Left ventricle myocardium superior (tissue), 1 donor: ENCODE results near the gene KATNBL1. TPM values are rescaled to one million over a fixed set of nuclear protein-coding genes. Genes with fewer than 3 reads are reported as not detected.

Experiments used
- ATAC-seq: fragments of 200-7000 bp; cut with Tn5 transposase; one replicate; pipeline ENCODE4 v1.9.1; 2020; ENCODE audit warnings: mild to moderate bottlenecking, moderate library complexity
- DNase-seq: peaks from one replicate; pipeline ENCODE4 v3.0.0-alpha.2; 2020
- intact Hi-C: fragments of 100-400 bp; cut with micrococcal nuclease; formaldehyde crosslinking; loops from one replicate; pipeline ENCODE4 v1.11.0; 2022
- long read RNA-seq: library from polyadenylated mRNA; unstranded; transcript quantifications from one replicate; pipeline ENCODE4 v2.0.0, GENCODE V29; 2021
- total RNA-seq: library from RNA; stranded (reverse); fragmentation: NEBNext Ultra II Directional; extraction: Animal tissue kit (Norgen Biotek cat#: 25700); gene quantifications from one replicate; pipeline ENCODE4 v1.2.1, GENCODE V29; 2021
- donor health status: DM: no; HTN: yes; CAD: no; lungs with severe emphysema.

The KATNBL1 gene, protein sequence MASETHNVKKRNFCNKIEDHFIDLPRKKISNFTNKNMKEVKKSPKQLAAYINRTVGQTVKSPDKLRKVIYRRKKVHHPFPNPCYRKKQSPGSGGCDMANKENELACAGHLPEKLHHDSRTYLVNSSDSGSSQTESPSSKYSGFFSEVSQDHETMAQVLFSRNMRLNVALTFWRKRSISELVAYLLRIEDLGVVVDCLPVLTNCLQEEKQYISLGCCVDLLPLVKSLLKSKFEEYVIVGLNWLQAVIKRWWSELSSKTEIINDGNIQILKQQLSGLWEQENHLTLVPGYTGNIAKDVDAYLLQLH
- 15.3 TPM for total RNA-seq
- long read RNA-seq, transcript KATNBL1-201 (10 exons, 2,723 nt) = major isoform, 18 of 30 reads
- long read RNA-seq, partial matches to known transcripts = 1 of 30 reads
- long read RNA-seq, other reads (novel, unspliced or antisense) = 10 of 30 reads

DNA sequence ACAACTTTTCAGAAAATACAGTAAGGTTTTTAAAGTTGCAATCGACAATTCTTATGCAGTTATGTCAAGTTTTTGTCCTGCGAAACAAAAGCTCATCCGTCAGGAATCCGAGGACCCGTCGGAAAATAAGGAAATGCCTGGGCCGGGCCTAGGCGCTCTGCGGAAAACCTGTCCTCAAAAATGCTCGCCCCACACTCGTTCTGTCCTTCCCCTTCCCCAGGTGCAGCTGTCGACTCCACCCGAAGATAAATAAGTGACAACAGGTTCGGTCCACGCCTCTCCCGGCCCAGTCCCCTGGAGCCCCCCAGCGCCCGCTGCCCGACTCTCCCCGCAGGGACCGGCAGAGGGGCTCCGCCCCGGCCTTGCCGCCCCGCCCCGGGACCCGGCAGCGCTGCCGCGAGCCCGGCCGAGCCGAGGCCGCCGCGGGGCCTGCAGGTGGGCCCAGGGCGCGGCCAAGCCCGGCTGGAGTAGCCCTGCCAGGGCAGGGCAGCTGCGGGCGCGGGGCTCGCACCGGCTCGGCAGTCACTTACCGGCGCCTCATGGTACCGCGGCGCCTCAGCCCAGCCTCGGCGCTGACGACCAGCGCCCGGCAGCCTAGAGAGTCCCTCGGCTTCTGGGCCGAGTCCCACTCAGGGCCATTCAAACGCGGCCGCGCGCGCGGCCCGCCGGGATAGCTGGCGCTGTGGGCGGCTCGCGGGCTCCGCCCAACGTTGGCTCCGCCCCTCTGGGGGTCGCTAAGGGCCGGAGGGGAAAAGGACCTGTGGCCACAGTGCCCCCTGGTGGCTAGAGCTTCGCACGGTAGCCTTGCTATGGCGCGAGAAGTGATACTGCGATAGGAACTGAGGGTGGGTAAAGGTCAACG lies at the start of gene KATNBL1:
TSS of gene KATNBL1 (minus strand) at position 676 of the 862 bp plus-strand sequence. CDS start 46,420 bp downstream, outside the sequence.
- peak; percentile 99 for DNase-seq
- intact Hi-C loops = loop anchor here (10.0 kb wide), 1 partner anchor 145 kb away; no protein-coding TSS in a partner anchor
- peak; percentile 100 for ATAC-seq

DNA sequence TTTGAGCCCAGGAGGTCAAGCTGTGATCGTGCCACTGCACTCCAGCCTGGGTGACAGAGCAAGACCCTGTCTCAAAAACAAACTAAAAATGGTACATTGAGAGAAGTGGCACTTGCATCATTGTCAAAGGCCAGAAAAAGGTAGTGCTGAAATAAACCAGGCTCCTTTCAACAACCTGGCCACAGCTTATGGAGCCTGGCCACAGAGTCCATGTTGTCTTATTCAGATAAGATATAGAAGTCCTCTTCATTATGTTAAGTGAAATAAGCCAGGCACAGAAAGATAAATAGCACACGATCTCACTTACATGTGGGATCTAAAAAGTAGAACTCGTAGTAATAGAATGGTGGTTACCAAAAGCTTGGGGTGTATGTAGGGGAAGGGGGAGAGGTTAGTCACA lies 49.7 kb upstream of the KATNBL1 start:
- intact Hi-C loops = no loop called here
- ATAC-seq (peak; percentile 91), DNase-seq (peak; percentile 51)

DNA sequence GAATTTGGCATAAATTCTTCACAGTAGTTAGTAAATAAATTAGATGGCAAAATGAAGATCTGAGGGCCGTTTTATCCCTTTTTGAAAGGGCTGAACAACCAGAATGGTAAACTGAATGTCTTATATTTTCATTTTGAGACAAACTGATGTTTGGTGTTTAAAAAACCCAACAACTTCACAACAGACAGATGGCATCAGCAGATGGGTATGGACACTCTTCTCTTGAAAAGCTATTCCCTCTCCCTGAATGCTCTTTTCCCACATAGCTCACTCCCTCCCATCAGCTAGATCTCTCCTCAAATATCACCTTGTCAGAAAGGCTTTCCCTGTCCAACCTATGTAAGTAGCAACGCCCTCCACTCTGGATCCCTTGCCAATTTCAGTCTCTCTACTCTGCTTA lies 48.3 kb upstream of the KATNBL1 start:
- peak; percentile 2 for ATAC-seq
- intact Hi-C loops = no loop called here
- no peak for DNase-seq

DNA sequence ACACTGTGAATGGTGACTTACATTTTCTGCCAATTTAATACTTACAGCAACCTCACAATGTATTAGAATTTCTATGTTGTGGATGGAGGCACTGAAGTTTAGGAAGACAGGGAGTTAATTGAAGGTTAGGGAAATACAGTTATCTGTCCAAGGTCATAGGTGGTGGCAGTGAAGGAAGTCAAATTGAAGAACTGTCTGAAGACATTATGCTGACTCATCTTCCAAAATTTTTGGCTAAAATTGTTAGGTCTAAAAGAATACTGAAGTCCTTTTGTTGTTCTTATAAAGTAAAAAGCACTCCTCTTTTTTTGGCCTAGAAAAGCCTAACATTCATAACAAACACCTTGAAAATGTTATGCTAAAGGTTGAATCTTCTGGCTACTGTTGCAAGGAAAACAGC lies 42.6 kb upstream of the KATNBL1 start:
- intact Hi-C loops = no loop called here
- ATAC-seq (no peak), DNase-seq (no peak)

DNA sequence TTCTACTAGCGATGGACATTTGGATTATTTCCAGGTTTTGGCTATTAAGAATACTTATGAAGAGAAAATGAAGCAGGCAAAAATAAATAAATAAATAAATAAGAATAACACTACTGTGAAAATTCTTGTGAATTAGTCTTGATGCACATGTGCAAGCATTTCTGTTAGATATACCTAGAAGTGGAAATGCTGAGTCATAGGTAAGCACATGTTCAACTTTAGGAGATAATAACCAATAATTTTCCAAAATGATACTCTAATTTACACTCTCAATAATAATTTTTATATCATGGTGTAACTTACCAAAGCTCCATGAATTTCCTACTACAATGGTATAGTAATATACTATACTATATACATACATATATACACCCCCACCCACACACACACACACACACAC lies 38.3 kb upstream of the KATNBL1 start:
- intact Hi-C loops = loop anchor here (10.0 kb wide), 1 partner anchor 97 kb away; the partner anchor contains the start of genes NOP10 and NUTM1
- DNase-seq (no peak), ATAC-seq (no peak)

DNA sequence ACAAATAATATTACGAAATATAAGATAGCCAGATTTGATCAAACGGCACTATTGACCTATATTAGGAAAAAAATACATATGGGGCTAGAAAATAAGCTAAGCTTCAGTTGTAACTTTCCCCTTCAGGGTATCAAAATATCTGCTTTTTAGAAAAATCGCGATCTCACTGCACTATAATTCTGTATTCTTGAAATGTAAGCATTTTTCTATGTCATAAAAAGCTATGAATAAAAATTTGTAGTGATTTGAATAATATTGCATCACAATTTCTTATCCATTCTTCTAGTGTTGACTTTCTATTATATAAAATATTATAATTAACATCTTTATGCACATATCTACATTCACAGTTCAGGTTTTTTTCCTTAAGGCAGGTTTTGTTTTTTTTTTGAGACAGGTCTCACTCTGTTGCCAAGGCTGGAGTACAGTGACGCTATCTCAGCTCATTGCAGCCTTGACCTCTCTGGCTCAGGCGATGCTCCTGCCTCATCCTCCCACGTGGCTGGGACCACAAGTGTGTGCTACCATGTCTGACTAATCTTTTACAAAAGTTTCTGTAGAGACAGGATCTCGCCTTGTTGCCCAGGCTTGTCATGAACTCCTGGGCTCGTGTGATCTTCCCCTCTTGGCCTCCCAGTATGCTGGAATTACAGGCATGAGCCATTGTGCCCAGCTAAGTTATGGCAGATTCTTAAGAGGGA lies 36.5 kb upstream of the KATNBL1 start:
- no peak for DNase-seq

DNA sequence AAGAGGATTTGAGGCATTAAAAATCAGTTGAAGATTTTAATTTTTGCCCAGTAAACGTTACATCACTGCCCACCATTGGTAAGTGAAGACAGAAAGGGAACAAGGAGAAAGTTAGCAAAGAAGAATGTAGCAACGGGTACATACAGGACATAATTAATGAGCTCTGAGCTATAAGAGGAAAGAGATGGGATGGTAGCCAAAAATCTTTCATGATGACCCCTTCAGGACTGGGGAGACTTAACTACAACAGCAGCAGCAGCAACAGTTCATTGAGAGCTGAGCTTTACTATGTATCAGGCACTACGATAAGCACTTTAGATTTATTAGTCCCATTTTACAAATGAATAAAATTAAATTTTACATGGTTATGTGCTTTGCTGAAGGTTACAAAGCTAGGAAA lies 33.3 kb upstream of the KATNBL1 start:
- intact Hi-C loops = loop anchor here (10.0 kb wide), 1 partner anchor 102 kb away; the partner anchor contains the start of genes NOP10 and NUTM1
- DNase-seq = no peak
- ATAC-seq = no peak

More for the DNA sequence above, 36.5 kb upstream of the KATNBL1 start:
- ATAC-seq = no peak
- intact Hi-C loops = loop anchor here (10.0 kb wide), 1 partner anchor 98 kb away; the partner anchor contains the start of genes NOP10 and NUTM1

DNA sequence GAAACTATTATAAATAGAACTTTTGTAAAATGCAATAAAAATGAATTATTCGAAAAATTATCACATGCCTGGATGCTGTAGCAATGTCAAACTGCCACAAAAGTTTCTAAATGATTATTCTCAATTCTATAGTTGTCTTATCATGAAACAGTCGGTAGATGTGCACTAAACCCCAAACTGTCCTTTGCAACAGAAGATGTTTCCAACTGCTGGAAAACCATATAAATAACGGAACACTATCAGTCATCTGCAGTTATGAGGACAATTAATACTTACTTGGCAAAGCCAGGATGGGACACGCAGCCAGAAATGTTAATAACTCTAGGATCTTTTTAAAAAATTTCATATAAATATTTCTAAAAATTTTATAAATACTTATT lies 32.4 kb upstream of the KATNBL1 start:
- DNase-seq = no peak
- intact Hi-C loops = loop anchor here (10.0 kb wide), 1 partner anchor 102 kb away; the partner anchor contains the start of genes NOP10 and NUTM1
- no peak for ATAC-seq

DNA sequence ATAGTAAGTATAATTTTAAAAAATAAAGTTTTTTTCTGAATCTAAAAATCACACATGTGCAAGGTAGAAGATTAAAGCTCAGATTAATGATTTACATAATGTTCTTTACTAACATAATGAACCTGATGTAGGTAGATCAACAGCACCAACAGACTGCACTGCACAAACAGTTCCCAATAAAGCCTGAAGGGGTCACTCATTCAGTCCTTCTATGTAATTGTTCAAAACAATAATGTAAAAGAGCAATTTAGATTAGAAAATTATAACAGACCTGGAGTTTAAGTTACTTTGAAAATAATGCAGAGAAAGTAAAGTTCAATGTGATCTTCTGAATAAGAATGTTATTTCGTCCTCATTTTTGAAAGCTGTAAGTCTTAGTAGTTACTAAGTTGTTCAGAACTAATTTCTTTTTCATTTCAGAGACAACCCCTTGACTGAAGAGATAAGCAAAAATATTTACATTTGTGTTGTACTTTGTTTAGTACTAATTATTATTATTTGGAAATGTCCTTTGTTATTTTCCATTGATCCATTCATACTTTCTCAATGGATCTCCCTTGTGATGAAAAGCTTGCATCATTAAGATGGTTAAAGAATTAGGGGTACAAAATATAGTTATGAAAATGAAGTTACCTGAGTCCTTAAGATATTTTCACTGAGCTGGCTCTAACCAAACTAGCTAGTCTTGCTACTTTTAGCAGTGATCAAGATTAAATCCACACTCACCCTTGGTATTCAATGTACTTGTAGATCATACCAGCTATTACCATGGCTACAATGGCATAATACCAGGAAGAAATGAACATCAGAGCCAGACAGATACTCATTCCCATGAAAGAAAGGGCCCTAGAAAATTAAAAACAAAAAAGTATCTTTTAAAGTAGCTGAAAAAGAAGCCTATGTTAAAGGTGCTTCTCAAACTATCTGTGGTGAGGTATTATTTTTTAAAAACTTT lies 31.8 kb upstream of the KATNBL1 start:
- intact Hi-C loops = loop anchor here (10.0 kb wide), 1 partner anchor 103 kb away; the partner anchor contains the start of genes NOP10 and NUTM1
- DNase-seq (no peak), ATAC-seq (peak; percentile 52)

DNA sequence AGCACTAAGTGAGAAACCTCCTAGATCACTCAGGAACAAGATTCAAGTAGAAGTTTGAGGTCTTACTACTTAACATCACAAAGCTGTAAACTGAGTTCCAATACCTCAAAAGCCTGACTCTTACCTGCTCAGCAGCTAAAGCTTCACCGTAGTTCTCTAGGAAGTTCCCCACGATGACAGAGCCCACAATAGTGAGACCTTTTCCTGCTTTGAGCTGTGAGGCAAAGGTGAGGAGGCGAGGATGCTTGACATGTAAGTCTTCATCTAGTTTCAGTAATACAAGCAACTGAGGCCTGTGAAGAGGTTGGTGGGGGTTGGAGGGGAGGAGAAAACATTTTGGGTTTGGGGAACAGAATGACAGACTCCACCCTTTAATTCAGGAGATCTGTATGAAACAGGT lies 30.6 kb upstream of the KATNBL1 start:
- intact Hi-C loops = loop anchor here (10.0 kb wide), 1 partner anchor 104 kb away; the partner anchor contains the start of genes NOP10 and NUTM1
- DNase-seq (no peak), ATAC-seq (no peak)

DNA sequence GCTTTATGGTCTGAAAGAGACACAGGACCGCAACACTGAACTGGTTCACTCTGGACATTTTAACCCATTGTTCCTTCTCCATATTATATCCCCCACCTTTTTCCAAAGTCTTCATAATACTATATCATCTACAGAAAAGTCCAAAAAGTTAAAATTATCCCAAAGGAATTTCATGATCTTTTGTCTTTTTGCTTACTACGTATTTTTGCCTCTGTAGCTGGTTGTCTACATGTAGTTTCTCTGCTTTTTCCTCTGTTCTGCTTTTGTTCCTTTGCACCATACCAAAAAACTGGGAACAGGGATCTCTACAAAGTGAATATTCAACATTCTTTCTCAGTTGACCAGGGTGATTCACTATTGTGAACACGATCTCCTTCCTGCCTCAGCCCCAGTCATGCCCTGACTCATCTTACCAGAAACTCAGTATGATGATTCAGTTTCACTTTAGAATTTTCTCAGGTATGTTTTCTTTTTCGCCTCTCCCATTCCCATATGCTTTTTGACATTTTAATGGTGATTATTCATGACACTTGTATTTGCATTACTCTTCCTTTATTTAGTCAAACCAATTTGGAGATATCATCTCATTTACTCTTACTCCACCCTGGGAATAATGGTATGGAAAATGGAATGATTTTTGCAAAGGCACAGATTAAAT lies 29.4 kb upstream of the KATNBL1 start:
- no peak for ATAC-seq
- intact Hi-C loops = no loop called here
- DNase-seq = no peak

DNA sequence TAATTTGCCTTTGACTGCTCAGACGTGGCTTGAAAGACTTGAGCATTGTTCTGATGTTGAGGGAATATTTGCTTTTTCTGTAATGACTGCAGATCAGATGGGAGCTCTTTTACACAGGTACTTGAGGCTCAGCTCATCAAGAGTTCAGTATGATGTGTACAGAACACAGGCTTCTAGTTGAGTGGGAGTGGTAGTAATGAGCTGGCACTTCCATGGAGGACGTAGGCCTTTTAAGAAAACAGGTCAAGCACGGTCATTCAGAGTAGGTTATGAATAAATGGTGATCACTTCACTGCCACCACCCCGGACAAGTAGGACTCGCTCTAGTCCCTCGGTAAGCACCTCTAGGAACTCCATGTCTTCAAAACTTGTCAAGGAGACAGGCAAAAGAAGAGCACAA lies 23.7 kb upstream of the KATNBL1 start:
- intact Hi-C loops = no loop called here
- ATAC-seq = no peak
- no peak for DNase-seq

DNA sequence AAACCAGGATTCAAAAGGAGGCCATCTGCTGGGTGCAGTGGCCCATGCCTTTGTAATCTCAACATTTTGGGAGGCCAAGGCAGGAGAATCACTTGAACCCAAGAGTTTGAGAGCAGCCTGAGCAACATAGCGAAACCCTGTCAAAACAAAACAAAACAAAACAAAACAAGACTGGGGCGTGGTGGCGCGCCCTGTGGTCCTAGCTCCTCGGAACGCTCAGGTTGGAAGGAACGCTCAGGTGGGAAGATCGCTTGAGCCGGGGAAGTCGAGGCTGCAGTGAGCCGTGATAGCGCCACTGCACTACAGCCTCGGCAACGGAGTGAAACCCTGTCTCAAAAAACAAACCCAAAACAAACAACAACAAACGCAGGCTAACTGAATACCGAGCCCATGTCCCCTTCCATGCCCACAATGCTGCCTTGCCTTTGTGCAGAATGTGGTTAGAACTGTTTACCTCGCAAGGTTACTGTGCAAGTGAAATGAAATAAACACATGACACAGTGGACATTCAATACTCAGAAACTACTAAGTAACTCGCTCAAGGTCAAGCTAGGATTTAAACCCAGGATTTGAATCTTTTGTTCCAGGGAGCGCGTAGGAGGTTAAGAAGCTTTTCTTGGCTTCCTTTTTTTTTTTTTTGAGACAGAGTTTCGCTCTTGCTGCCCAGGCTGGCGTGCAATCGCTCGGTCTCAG lies 14.2 kb upstream of the KATNBL1 start:
- ATAC-seq (peak; percentile 33), DNase-seq (no peak)
- intact Hi-C loops = loop anchor here (10.0 kb wide), 1 partner anchor 119 kb away; the partner anchor contains the start of genes EMC7 and PGBD4

DNA sequence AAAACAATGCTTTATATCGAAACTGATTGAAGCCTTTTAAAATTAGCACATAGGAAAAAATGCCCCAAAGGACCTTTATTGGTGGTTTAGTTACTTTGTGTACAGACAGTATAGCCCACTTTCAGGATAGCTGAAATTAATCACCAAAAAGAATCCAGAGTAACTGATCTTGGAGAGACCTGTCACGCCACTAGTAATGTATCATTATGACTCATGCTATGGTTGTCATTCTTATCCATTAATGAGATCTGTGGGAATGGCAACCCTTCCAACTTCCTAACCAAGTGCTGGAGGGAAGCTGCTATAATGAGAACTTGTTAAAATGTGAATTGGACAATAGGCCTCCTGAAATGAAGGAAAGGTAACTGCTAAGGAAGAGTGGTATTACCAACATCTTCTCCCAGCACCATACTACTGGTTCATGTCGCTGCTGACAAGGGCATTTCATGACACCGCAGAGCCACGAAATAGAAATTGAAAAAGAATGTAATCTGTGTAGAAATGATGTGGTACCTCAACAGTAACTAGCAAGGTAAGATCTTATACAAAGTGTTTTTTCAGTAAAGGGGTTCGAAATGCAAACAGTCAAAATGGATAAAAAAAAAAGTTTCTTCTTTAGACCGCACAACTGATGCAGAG lies 7.8 kb upstream of the KATNBL1 start:
- DNase-seq = no peak
- no peak for ATAC-seq
- intact Hi-C loops = loop anchor here (10.0 kb wide), 1 partner anchor 153 kb away; no protein-coding TSS in a partner anchor

DNA sequence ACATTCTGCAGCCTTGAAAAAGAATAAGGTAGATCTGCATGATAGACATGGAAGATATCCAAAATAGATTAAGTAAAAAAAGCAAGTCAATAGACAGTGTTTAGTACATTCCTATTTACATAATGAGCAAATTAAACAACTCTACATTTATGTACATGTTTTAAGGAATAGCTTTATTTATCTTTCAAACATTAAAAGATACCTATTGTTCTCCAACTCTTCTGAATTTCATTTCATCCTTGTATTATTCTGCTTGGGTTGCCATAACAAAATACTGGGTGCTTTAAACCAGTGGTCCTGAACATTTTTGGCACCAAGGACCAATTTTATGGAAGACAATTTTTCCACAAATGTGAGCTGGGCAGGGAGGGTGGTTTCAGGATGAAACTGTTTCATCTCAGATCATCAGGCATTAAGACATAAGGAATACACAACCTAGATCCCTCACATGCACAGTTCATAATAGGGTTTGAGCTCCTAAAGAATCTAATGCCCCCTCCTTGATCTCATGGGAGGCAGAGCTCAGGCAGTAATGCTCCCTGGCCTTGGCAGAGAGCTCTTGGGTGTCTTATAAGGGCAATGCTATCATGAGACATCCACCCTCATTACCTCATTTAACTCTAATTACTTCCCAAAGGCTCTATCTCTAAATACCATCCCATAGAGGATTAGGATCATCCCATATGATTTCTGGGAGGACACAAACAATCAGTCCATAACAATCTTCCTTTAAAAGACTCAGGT lies 6.8 kb upstream of the KATNBL1 start:
- DNase-seq (no peak), ATAC-seq (no peak)
- intact Hi-C loops = loop anchor here (10.0 kb wide), 1 partner anchor 152 kb away; no protein-coding TSS in a partner anchor
